Hematopoietic multipotent progenitor cell treated with erythropoietin and hydrocortisone succinate and interleukin-3 and kit ligand, for 17 days (in vitro differentiated cells): Measurements from ENCODE around the gene CORIN.

ENCODE experiments used
- DNase-seq: peaks from one replicate; pipeline ENCODE4 v3.0.0-alpha.2; 2015; ENCODE audit warnings: low spot score

Gene CORIN

GRCh38 chr4:47686294-47686872, 151.5 kb downstream of the CORIN start:
- DNase-seq, result peak; percentile 48

- no peak for DNase-seq
Measured at GRCh38 chr4:47675806-47676205, 162.1 kb downstream of the CORIN start.

- DNase-seq, result no peak
Measured at GRCh38 chr4:47674144-47674543, 163.7 kb downstream of the CORIN start.

- DNase-seq, result no peak
Measured at GRCh38 chr4:47672696-47673095, 165.2 kb downstream of the CORIN start.

- DNase-seq, result no peak
Measured at GRCh38 chr4:47669946-47670345, 167.9 kb downstream of the CORIN start.

- DNase-seq, result peak; percentile 21
Measured at GRCh38 chr4:47668810-47669408, 169.0 kb downstream of the CORIN start.

GRCh38 chr4:47668256-47668655, 169.6 kb downstream of the CORIN start:
- no peak for DNase-seq

GRCh38 chr4:47667552-47667951, 170.3 kb downstream of the CORIN start:
- no peak for DNase-seq

- no peak for DNase-seq
Measured at GRCh38 chr4:47664051-47664826, 173.6 kb downstream of the CORIN start.

GRCh38 chr4:47662975-47663374, 174.9 kb downstream of the CORIN start:
- DNase-seq, result peak; percentile 13

- DNase-seq, result no peak
Measured at GRCh38 chr4:47661741-47662140, 176.1 kb downstream of the CORIN start.

GRCh38 chr4:47659342-47659741, 178.5 kb downstream of the CORIN start:
- DNase-seq, result no peak

GRCh38 chr4:47654972-47655693, 182.7 kb downstream of the CORIN start:
- no peak for DNase-seq

- no peak for DNase-seq
Measured at GRCh38 chr4:47652092-47652491, 185.8 kb downstream of the CORIN start.

- no peak for DNase-seq
Measured at GRCh38 chr4:47651231-47651630, 186.6 kb downstream of the CORIN start.

GRCh38 chr4:47650584-47651130, 187.2 kb downstream of the CORIN start:
- DNase-seq, result no peak

- DNase-seq, result no peak
Measured at GRCh38 chr4:47647544-47647943, 190.3 kb downstream of the CORIN start.

- no peak for DNase-seq
Measured at GRCh38 chr4:47647029-47647428, 190.8 kb downstream of the CORIN start.

- DNase-seq, result no peak
Measured at GRCh38 chr4:47646372-47646771, 191.5 kb downstream of the CORIN start.

- no peak for DNase-seq
Measured at GRCh38 chr4:47643845-47644244, 194.0 kb downstream of the CORIN start.

GRCh38 chr4:47642985-47643760, 194.7 kb downstream of the CORIN start:
- DNase-seq, result no peak
